Keratinocyte (primary cell): Measurements from ENCODE around the gene TICRR. TPM values are rescaled to one million over a fixed set of nuclear protein-coding genes. Genes with fewer than 3 reads are reported as not detected.

Experiments
- DNase-seq: peaks from one replicate; pipeline ENCODE4 v3.0.0-alpha.2; 2011; ENCODE audit warnings: low read depth, missing footprints, low spot score
- FAIRE-seq: peaks from 2 replicates; lab custom pipeline; 2011; peaks lifted over from hg19 to GRCh38; lab: Jason Lieb, UNC
- H2AFZ ChIP-seq: 2 replicates; pipeline ENCODE4 v1.6.0; 2012; ENCODE audit warnings: low read length, control low read depth, inconsistent platforms; ENCODE audit not compliant: control insufficient read depth
- H3K27ac ChIP-seq: 2 replicates; pipeline ENCODE4 v1.5.1; 2011; ENCODE audit warnings: low read length; ENCODE audit not compliant: control insufficient read depth, insufficient read depth
- H3K27me3 ChIP-seq: 3 replicates; pipeline ENCODE4 v1.6.0; 2011; ENCODE audit warnings: low read length; ENCODE audit not compliant: control insufficient read depth, insufficient read depth; ENCODE audit errors: extremely low read depth
- H3K36me3 ChIP-seq, 2 experiments: 2 replicates in 1 of 2; 3 replicates in 1 of 2; pipeline ENCODE4 v1.5.1; 2011; ENCODE audit warnings: low read length in 2 of 2, mild to moderate bottlenecking in 1 of 2; ENCODE audit not compliant: control insufficient read depth in 2 of 2, insufficient read depth in 2 of 2; ENCODE audit errors: extremely low read depth in 1 of 2
- H3K4me1 ChIP-seq: 3 replicates; pipeline ENCODE4 v1.5.1; 2011; ENCODE audit warnings: low read length; ENCODE audit not compliant: control insufficient read depth, insufficient read depth; ENCODE audit errors: extremely low read depth
- H3K4me2 ChIP-seq: 3 replicates; pipeline ENCODE4 v1.6.0; 2011; ENCODE audit warnings: low read depth, low read length; ENCODE audit not compliant: control insufficient read depth, insufficient read depth; ENCODE audit errors: extremely low read depth
- H3K4me3 ChIP-seq, 3 experiments: fragments of 200-600 bp in 1 of 3; sonication (generic) in 1 of 3; 2 replicates in 2 of 3; 3 replicates in 1 of 3; pipeline ENCODE4 v1.5.1; 2011 to 2016; ENCODE audit warnings: low read length in 3 of 3, mild to moderate bottlenecking in 3 of 3, control low read depth in 2 of 3, inconsistent platforms in 1 of 3, low read depth in 1 of 3, mixed read lengths in 1 of 3, mixed run types in 1 of 3, moderate library complexity in 1 of 3; ENCODE audit not compliant: control insufficient read depth in 2 of 3, insufficient read depth in 2 of 3; ENCODE audit errors: extremely low read depth in 1 of 3
- H3K79me2 ChIP-seq: 2 replicates; pipeline ENCODE4 v1.6.0; 2012; ENCODE audit warnings: low read length; ENCODE audit not compliant: control insufficient read depth, insufficient read depth
- H3K9ac ChIP-seq: 3 replicates; pipeline ENCODE4 v1.6.0; 2011; ENCODE audit warnings: low read length; ENCODE audit not compliant: control insufficient read depth, insufficient read depth; ENCODE audit errors: extremely low read depth
- H3K9me1 ChIP-seq: 3 replicates; pipeline ENCODE4 v1.6.0; 2011; ENCODE audit warnings: low read length; ENCODE audit not compliant: control insufficient read depth, insufficient read depth; ENCODE audit errors: extremely low read depth
- H3K9me3 ChIP-seq: 2 replicates; pipeline ENCODE4 v1.5.1; 2012; ENCODE audit warnings: low read depth, low read length; ENCODE audit not compliant: control insufficient read depth
- H4K20me1 ChIP-seq: 3 replicates; pipeline ENCODE4 v1.6.0; 2011; ENCODE audit warnings: low read length; ENCODE audit not compliant: control insufficient read depth, insufficient read depth; ENCODE audit errors: extremely low read depth
- EZH2 ChIP-seq: IDR thresholded peaks from one replicate; pipeline ENCODE4 v1.6.1; 2012; ENCODE audit warnings: inconsistent platforms, mild to moderate bottlenecking, low read length, moderate library complexity
- dilution Hi-C: fragments of 300-500 bp; cut with MboI; formaldehyde crosslinking; loops from one replicate; pipeline ENCODE4 v1.7.0; 2020; ENCODE audit warnings: low sequenced_read_pairs; ENCODE audit not compliant: extremely low pct_ligation_motif_present
- polyA plus RNA-seq, 5 experiments: library from polyadenylated mRNA; depleted of rRNA in 3 of 5; stranded (reverse) in 3 of 5; stranded (forward) in 1 of 5; unstranded in 1 of 5; fragments of >200 nt; gene quantifications; 1 replicate in 1 of 5; 2 replicates in 3 of 5; 3 replicates in 1 of 5; pipeline versions ENCODE4 v1.2.1 to v1.2.3, GENCODE V29; 2011 to 2012; ENCODE audit warnings: missing spikeins in 2 of 5, low read depth in 1 of 5, low replicate concordance in 1 of 5
- TF ChIP-seq, protein P1 (sequence below), 3 experiments: IDR thresholded peaks in 1 of 3; conservative IDR thresholded peaks in 1 of 3; optimal IDR thresholded peaks in 1 of 3; 2 replicates in 2 of 3; 3 replicates in 1 of 3; pipeline versions ENCODE3 to v1.5.1; 2011; ENCODE audit warnings: low read length in 3 of 3, mild to moderate bottlenecking in 3 of 3, moderate library complexity in 2 of 3, control low read depth in 1 of 3, inconsistent platforms in 1 of 3; ENCODE audit not compliant: insufficient read depth in 2 of 3; ENCODE audit errors: extremely low read depth in 1 of 3

TICRR gene
- polyA plus RNA-seq, 1 donor (not counting 4 experiments of a cell fraction or from before 2014, with no cell fraction given): 2.9 TPM

DNA sequence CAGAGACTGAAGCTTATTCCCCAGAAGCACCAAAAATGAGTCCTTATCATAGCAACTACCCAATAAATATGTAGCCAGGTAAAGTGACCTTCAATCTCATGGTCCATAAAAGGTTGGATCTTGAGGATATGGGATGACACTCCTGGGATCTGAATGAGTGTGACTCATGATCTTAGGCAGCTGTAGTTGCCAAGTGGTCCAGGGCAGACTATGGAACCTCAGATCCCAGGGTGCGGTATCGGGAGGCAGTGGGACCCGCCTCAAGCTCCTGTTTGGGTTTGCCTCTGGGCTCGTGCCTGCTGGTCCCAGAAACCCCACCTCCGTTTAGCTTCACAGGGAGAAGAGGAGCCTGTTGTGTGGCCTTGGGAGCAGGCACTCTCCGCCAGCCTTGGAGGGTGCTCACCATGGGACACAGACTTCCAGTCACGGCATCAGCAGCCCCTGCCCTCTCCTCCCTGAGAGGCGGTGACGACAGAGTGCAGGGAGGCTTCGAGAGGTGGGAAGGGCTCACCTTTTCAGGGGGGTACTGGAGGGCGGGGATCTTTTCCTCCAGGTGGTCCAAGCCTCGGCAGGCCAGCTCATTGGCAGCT lies 95.8 kb downstream of the TICRR start:
- Histone ChIP-seq H3K4me2 (no peak overlapping the region), H4K20me1 (no peaks in the 10 kb centered on the region), H3K4me3 (no peak overlapping the region), H3K27me3 (no peaks in the 10 kb centered on the region), H3K9ac (no peak overlapping the region), H3K27ac (no peak overlapping the region), H2AFZ (no peak overlapping the region), H3K9me3 (no peaks in the 10 kb centered on the region), H3K36me3 (no peaks in the 10 kb centered on the region), H3K9me1 (no peaks in the 10 kb centered on the region), H3K4me1 (no peaks in the 10 kb centered on the region), H3K79me2 (no peaks in the 10 kb centered on the region)
- TF ChIP-seq, protein P1, sequence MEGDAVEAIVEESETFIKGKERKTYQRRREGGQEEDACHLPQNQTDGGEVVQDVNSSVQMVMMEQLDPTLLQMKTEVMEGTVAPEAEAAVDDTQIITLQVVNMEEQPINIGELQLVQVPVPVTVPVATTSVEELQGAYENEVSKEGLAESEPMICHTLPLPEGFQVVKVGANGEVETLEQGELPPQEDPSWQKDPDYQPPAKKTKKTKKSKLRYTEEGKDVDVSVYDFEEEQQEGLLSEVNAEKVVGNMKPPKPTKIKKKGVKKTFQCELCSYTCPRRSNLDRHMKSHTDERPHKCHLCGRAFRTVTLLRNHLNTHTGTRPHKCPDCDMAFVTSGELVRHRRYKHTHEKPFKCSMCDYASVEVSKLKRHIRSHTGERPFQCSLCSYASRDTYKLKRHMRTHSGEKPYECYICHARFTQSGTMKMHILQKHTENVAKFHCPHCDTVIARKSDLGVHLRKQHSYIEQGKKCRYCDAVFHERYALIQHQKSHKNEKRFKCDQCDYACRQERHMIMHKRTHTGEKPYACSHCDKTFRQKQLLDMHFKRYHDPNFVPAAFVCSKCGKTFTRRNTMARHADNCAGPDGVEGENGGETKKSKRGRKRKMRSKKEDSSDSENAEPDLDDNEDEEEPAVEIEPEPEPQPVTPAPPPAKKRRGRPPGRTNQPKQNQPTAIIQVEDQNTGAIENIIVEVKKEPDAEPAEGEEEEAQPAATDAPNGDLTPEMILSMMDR (optimal IDR thresholded peaks at IDR 0.05 in 1 of 3, IDR thresholded peaks at IDR 0.05 in 1 of 3, conservative IDR thresholded peaks at IDR 0.05 in 1 of 3; ENCODE audit: extremely low read depth in 1 of 3, insufficient read depth in 2 of 3, low read length in 3 of 3): no peak
- no peak for TF ChIP-seq EZH2
- FAIRE-seq: no peak
- dilution Hi-C loops: no loop called here
- no peak for DNase-seq

DNA sequence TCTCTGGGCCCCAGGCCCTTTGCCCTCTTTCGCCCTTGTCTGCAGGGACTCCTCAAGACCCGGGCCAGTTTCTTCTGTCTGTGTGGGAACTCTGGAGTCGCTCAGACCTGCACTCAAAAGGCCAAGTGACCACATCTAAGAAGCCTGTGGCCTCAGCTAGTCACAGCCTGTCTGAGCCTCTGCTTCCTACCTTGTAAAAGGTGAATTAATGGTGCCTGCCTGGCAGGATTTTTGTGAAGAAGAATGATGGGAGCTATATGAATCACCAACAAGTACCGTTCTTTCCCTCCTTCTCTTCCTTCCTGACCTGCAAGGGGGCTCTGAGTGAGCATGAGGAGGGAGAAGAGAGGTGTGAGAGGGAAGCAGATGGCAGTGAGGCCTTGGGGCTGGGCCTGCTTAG lies 96.4 kb downstream of the TICRR start:
- DNase-seq (no peak), FAIRE-seq (no peak)
- TF ChIP-seq EZH2: no peak
- TF ChIP-seq, protein P1 (optimal IDR thresholded peaks at IDR 0.05 in 1 of 3, IDR thresholded peaks at IDR 0.05 in 1 of 3, conservative IDR thresholded peaks at IDR 0.05 in 1 of 3; ENCODE audit: extremely low read depth in 1 of 3, insufficient read depth in 2 of 3, low read length in 3 of 3): no peak
- Histone ChIP-seq H3K9me1 (no peaks in the 10 kb centered on the region), H3K27ac (no peak overlapping the region), H3K79me2 (no peaks in the 10 kb centered on the region), H3K4me3 (no peak overlapping the region), H3K36me3 (no peaks in the 10 kb centered on the region), H3K9me3 (no peaks in the 10 kb centered on the region), H2AFZ (no peak overlapping the region), H3K9ac (no peak overlapping the region), H3K4me2 (no peak overlapping the region), H3K27me3 (no peaks in the 10 kb centered on the region), H4K20me1 (no peaks in the 10 kb centered on the region), H3K4me1 (no peaks in the 10 kb centered on the region)
- dilution Hi-C loops: no loop called here
